GM04504 (cell line): ENCODE data around the gene F10.
A peak's percentile ranks its signal among the peaks of the same experiment; 100 is the strongest.
"Not testable (repeated sequence)": the region's sequence is repeated elsewhere in the genome, so short reads cannot be mapped to it uniquely, and the experiment has no call there.

Experiments
- DNase-seq: peaks from one replicate; pipeline ENCODE4 v3.0.0-alpha.2; 2012; ENCODE audit warnings: low read depth

F10 gene

DNA sequence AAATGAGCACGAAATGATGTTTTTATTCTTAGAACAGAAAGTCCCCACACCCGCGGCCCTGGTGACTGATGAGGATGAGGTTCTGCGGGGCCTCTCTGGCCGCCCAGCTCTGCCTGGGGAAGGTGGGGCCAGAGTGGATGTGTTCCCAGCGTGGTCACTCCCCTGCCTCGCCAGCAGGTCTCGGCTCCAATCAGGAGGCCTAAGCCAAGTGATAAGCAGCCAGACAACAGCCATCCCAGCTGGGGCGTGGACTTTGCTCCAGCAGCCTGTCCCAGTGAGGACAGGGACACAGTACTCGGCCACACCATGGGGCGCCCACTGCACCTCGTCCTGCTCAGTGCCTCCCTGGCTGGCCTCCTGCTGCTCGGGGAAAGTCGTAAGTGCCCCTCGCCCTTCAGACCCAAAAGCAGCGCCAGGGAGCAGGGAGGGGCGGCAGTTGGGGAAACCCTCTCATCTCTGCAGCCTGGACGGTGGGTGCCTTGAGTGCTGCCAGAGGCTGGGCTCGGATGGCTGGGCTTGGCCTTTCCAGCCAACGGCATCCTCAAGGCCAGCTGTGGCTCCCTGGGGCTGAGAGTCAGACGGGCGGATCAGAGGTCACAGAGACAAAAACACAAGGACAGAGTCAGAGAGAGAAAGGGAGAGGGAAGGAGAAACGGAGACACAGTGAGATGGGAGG, at the start of gene F10:
Gene F10 (plus strand): TSS at position 250 of the 676 bp plus-strand sequence. CDS start 57 bp downstream, at position 307.
- DNase-seq, result peak; percentile 65

DNA sequence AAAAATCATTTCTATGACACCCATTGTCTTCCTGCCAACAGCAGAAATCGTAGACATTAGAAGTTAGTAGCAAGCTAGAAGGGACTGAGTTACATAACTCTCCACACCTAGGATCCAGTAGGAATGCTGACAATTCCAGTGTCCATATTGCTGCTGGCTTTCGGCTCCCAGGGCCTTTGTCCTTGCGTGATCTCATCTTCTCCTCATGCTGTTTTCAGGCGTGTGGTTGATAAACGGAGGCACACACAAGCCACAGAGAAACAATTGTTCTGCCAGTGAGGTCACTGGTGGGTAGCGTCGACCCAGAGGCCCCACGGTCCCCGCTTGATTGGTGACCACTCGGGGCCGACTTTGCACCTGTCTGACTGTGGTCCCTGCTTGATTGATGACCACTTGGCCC, 48.7 kb upstream of the F10 start:
- no peak for DNase-seq

DNA sequence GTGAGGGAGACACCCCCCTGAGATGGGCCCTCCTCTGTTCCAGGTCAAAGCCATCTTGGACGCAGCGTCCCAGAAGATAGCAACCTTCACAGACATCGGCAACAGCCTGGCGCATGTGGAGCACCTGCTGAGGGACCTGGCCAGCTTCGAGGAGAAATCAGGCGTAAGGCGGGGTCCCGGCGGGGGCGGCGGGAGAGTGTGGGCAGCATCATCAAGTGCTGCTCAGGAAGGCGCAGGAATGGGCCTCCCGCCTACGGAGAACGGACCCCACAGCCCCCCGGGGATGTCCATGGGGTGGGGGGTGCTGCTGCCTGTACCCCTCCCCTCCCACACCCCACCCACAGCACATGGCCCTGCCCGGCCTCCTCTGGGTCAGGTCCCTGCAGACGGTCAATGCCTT, 48.2 kb upstream of the F10 start:
- DNase-seq, result no peak

- no peak for DNase-seq
These were observed 47.7 kb upstream of the F10 start for GRCh38 chr13:113074876-113075275.

GRCh38 chr13:113075711-113076110, 46.9 kb upstream of the F10 start:
- no peak for DNase-seq

GRCh38 chr13:113076681-113077401, 45.8 kb upstream of the F10 start:
- DNase-seq, result no peak

GRCh38 chr13:113077566-113077952, 45.0 kb upstream of the F10 start:
- no peak for DNase-seq

- no peak for DNase-seq
These were observed 44.4 kb upstream of the F10 start for GRCh38 chr13:113077953-113078901.

GRCh38 chr13:113078902-113079780, 43.5 kb upstream of the F10 start:
- no peak for DNase-seq

DNA sequence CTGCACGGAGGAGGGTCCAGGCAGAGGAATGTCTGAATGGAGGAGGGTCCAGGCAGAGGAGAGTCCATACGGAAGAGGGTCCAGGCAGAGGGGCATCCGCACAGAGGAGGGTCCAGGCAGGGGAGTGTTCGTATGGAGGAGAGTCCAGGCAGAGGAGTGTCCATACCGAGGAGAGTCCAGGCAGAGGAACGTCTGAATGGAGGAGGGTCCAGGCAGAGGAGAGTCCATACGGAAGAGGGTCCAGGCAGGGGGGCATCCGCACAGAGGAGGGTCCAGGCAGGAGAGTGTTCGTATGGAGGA, 42.9 kb upstream of the F10 start:
- not testable (repeated sequence) for DNase-seq

GRCh38 chr13:113080361-113080831, 42.2 kb upstream of the F10 start:
- no peak for DNase-seq

- DNase-seq, result no peak
These were observed 41.6 kb upstream of the F10 start for GRCh38 chr13:113080901-113081521.

GRCh38 chr13:113082198-113083021, 40.2 kb upstream of the F10 start:
- DNase-seq, result no peak

GRCh38 chr13:113083022-113083373, 39.6 kb upstream of the F10 start:
- DNase-seq, result no peak

DNA sequence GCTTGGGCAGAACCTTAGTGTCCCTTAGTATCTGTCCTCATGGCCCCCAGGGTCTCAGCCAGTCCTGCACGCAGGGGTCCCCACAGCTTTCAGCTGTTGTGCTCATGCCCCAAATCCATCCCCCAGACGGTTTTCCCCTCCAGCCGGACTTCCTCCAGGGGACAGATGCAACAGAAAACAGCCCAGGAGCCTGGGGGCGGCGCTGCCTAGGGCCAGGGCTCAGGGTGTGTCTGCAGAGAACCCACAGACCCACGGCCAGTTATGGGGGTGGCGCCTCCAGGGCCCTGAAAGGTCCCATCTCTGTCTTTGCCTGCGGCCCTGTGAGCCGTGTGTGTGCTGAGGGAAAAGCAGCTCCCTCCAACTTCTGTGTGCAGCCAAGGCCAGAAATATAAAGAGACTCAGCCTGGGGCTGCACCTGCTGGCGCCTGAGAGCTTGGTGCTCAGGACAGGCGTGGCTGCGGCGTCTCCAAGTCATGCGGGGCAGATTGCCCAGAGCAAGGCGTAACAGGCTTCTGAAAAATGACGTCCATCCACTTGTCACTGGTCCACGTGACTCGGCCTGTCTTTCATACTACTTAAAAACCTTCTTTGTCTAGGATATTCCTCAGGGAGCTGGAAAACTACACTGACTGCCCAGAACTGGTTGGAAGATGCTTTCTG, 39.1 kb upstream of the F10 start:
- DNase-seq, result no peak

DNA sequence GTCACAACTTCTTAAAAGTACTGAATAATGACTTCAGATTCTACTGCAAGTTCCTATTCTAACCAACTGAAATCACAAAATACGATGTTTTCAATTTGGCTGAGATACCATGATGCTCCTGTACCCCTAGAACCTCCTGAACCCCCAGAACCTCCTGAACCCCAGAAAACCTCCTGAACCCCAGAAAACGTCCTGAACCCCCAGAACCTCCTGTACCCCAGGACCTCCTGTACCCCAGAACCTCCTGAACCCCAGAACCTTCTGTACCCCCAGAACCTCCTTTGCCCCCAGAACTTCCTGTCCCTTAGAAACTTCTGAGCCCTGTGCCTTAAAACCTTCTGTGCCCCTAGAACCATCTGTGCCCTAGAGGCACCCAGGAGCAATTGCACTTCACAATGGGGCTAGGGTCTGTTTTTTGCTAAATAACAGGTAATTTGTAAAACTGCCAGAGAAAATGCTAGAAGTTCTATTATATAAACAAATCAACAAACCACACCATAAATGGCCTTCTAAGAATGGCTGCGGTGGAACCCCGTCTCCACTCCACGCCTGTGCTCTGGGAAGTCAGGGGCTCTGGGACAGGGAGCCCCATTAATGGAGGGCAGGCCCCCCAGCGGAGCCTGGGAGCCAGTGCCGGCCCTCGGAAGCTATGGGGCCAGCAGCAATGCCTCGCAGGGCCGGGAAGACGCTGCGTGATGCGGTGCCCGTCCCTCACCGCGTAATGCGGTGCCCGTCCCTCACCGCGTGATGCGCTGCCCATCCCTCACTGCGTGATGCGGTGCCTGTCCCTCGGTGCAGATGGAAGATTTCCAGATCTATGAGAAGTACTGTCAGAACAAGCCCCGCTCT, 38.3 kb upstream of the F10 start:
- no peak for DNase-seq

DNA sequence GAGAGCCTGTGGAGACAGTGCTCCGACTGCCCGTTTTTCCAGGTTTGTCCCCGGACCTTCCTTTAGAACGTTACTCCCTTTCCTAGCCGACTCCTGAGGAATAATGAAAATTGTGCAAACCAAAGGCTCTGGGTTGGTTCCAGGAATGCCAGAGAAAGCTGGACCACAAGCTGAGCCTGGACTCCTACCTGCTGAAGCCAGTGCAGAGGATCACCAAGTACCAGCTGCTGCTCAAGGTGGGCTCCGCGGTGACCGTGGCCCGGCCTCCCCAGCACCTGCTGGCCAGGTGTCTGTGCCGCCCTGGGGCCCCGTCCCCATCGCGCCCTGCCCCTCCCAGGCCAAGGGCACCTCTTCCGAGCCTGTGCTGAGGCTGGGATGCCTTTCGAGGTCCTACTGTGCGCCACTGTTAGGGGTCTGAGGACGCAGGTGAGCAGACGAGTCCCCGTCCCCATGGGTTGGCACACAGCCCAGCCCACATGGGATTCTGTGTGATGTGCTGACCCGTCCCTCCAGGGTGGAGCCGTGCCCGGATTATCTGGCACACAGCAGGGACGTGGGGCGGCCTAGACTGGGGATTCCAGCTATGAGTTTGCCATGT, 37.6 kb upstream of the F10 start:
- DNase-seq, result no peak

GRCh38 chr13:113086031-113086750, 36.4 kb upstream of the F10 start:
- no peak for DNase-seq
